TTC549 (cell line): ENCODE data around the gene MED15.

ENCODE experiments used
- FAIRE-seq: peaks from 2 replicates; lab custom pipeline; 2012; peaks lifted over from hg19 to GRCh38; lab: Jason Lieb, UNC

Gene MED15

GRCh38 chr22:20571531-20572007 is 64.2 kb downstream of the MED15 start:
- no peak for FAIRE-seq

- FAIRE-seq: no peak
Measured at GRCh38 chr22:20572132-20572802, 64.9 kb downstream of the MED15 start.

GRCh38 chr22:20573176-20573832 is 65.9 kb downstream of the MED15 start:
- no peak for FAIRE-seq

- FAIRE-seq: no peak
Measured at GRCh38 chr22:20573833-20574615, 66.6 kb downstream of the MED15 start.

- no peak for FAIRE-seq
Measured at GRCh38 chr22:20574920-20575353, 67.5 kb downstream of the MED15 start.

- FAIRE-seq: no peak
Measured at GRCh38 chr22:20575724-20576444, 68.5 kb downstream of the MED15 start.

- no peak for FAIRE-seq
Measured at GRCh38 chr22:20576445-20576816, 69.0 kb downstream of the MED15 start.

- no peak for FAIRE-seq
Measured at GRCh38 chr22:20577045-20577444, 69.6 kb downstream of the MED15 start.

GRCh38 chr22:20577549-20577975 is 70.2 kb downstream of the MED15 start:
- FAIRE-seq: no peak

GRCh38 chr22:20578192-20578591 is 70.8 kb downstream of the MED15 start:
- FAIRE-seq: no peak

GRCh38 chr22:20578707-20579106 is 71.3 kb downstream of the MED15 start:
- FAIRE-seq: no peak

- FAIRE-seq: no peak
Measured at GRCh38 chr22:20579273-20580120, 72.1 kb downstream of the MED15 start.

GRCh38 chr22:20580179-20580578 is 72.8 kb downstream of the MED15 start:
- FAIRE-seq: no peak

- FAIRE-seq: no peak
Measured at GRCh38 chr22:20580611-20581502, 73.4 kb downstream of the MED15 start.

GRCh38 chr22:20581503-20582170 is 74.2 kb downstream of the MED15 start:
- no peak for FAIRE-seq

GRCh38 chr22:20582171-20582511 is 74.7 kb downstream of the MED15 start:
- FAIRE-seq: no peak

GRCh38 chr22:20582520-20583361 is 75.3 kb downstream of the MED15 start:
- no peak for FAIRE-seq

- no peak for FAIRE-seq
Measured at GRCh38 chr22:20583471-20583922, 76.1 kb downstream of the MED15 start.
